Measurements from ENCODE around the gene TPX2.
"Not testable (repeated sequence)": the region's sequence is repeated elsewhere in the genome, so short reads cannot be mapped to it uniquely, and the experiment has no call there.

Gene TPX2

GRCh38 chr20:31815408-31816188 is 76.5 kb downstream of the TPX2 start:
- DNase-seq, result no peak

- no peak for DNase-seq
Measured at GRCh38 chr20:31816221-31816620, 77.1 kb downstream of the TPX2 start.

- DNase-seq, result no peak
Measured at GRCh38 chr20:31817461-31817860, 78.4 kb downstream of the TPX2 start.

GRCh38 chr20:31818376-31818908 is 79.4 kb downstream of the TPX2 start:
- no peak for DNase-seq

- DNase-seq, result no peak
Measured at GRCh38 chr20:31819083-31819784, 80.1 kb downstream of the TPX2 start, which contains the start of gene MYLK2. MYLK2 (plus strand) TSS chr20:31819356; CDS start chr20:31819581, 225 bp downstream.

- no peak for DNase-seq
Measured at GRCh38 chr20:31820228-31820627, 81.1 kb downstream of the TPX2 start.

GRCh38 chr20:31821427-31821826 is 82.3 kb downstream of the TPX2 start:
- DNase-seq, result no peak

- DNase-seq, result peak; percentile 81
Measured at GRCh38 chr20:31822421-31823330, 83.6 kb downstream of the TPX2 start.

- no peak for DNase-seq
Measured at GRCh38 chr20:31823360-31824124, 84.5 kb downstream of the TPX2 start.

GRCh38 chr20:31824125-31824485 is 85.0 kb downstream of the TPX2 start:
- no peak for DNase-seq

- DNase-seq, result no peak
Measured at GRCh38 chr20:31824554-31825313, 85.6 kb downstream of the TPX2 start.

- DNase-seq, result no peak
Measured at GRCh38 chr20:31826074-31826473, 87.0 kb downstream of the TPX2 start.

GRCh38 chr20:31827059-31827458 is 88.0 kb downstream of the TPX2 start:
- no peak for DNase-seq

GRCh38 chr20:31828016-31828415 is 88.9 kb downstream of the TPX2 start:
- not testable (repeated sequence) for DNase-seq

- DNase-seq, result no peak
Measured at GRCh38 chr20:31829731-31830130, 90.6 kb downstream of the TPX2 start.

GRCh38 chr20:31830406-31830981 is 91.4 kb downstream of the TPX2 start:
- no peak for DNase-seq

- DNase-seq, result no peak
Measured at GRCh38 chr20:31831211-31831610, 92.1 kb downstream of the TPX2 start.

GRCh38 chr20:31831771-31832306 is 92.7 kb downstream of the TPX2 start:
- no peak for DNase-seq

- peak; percentile 74 to 77 for DNase-seq
Measured at GRCh38 chr20:31833130-31833930, 94.2 kb downstream of the TPX2 start.
